Naive thymus-derived CD8-positive, alpha-beta T cell (primary cell): Measurements from ENCODE around the gene CKMT2. TPM values are rescaled to one million over a fixed set of nuclear protein-coding genes. Genes with fewer than 3 reads are reported as not detected.

Experiments
- ATAC-seq, 2 donors: fragments of 150-1000 bp; cut with Tn5 transposase in 1 of 2; sonication (Bioruptor Pico), chemical (Tn5 transposase) in 1 of 2; 1 replicate in 1 of 2; 2 replicates in 1 of 2; pipeline ENCODE4 v1.10.0; 2021; ENCODE audit warnings: mild to moderate bottlenecking in 2 of 2, moderate library complexity in 2 of 2
- POLR2A ChIA-PET: fragments of 350-600 bp; sonication (Branson Sonifier 250); formaldehyde crosslinking; loops from one replicate; lab custom pipeline; 2021; ENCODE audit warnings: antibody characterized with exemption; lab: Charles Lee
- DNase-seq, 10 donors: peaks; one replicate each; pipeline versions ENCODE4 v3.0.0 to v3.0.0-alpha.2; 2020 to 2022
- H3K27ac Mint-ChIP-seq, 10 donors: one replicate each; pipeline ENCODE4 v1.8.0; 2020 to 2022; ENCODE audit warnings: mild to moderate bottlenecking in 10 of 10, mixed read lengths in 10 of 10, moderate library complexity in 4 of 10, inconsistent platforms in 1 of 10
- H3K27me3 Mint-ChIP-seq, 5 donors: one replicate each; pipeline ENCODE4 v1.8.0; 2021 to 2022; ENCODE audit warnings: mixed read lengths in 5 of 5
- H3K36me3 Mint-ChIP-seq, 3 donors: one replicate each; pipeline ENCODE4 v1.8.0; 2020 to 2022; ENCODE audit warnings: mixed read lengths in 3 of 3, mild to moderate bottlenecking in 2 of 3, inconsistent platforms in 1 of 3
- H3K4me1 Mint-ChIP-seq, 4 donors: one replicate each; pipeline ENCODE4 v1.8.0; 2021 to 2022; ENCODE audit warnings: mixed read lengths in 4 of 4
- H3K4me3 Mint-ChIP-seq, 10 donors: one replicate each; pipeline ENCODE4 v1.8.0; 2020 to 2022; ENCODE audit warnings: mild to moderate bottlenecking in 10 of 10, mixed read lengths in 10 of 10, moderate library complexity in 6 of 10, inconsistent platforms in 1 of 10
- H3K9me3 Mint-ChIP-seq, 9 donors: one replicate each; pipeline ENCODE4 v1.8.0; 2020 to 2022; ENCODE audit warnings: mixed read lengths in 9 of 9, mild to moderate bottlenecking in 3 of 9, inconsistent platforms in 1 of 9, moderate library complexity in 1 of 9
- polyA plus RNA-seq, 3 donors: library from polyadenylated mRNA; unstranded; fragments of 300-500 nt; fragmentation: Illumina TruSeq; gene quantifications; one replicate each; pipeline ENCODE4 v1.2.3, GENCODE V29; 2021
- total RNA-seq, 8 experiments: library from RNA in 2 of 8; stranded (reverse) in 2 of 8; gene quantifications; one replicate each; pipeline ENCODE4 v1.2.3 and lab custom pipeline; 2021 to 2026

The CKMT2 gene
- total and polyA plus RNA-seq, 5 experiments from 2014 or later: 0.78 TPM; not detected in 4

GRCh38 chr5:81203729-81204128 is 29.4 kb upstream of the CKMT2 start:
- Mint-ChIP-seq H3K36me3 (peaks cover 0 to 78% (median 23%) of the 10 kb centered on the region in 3 donors), H3K4me3 (no peak overlapping the region), H3K4me1 (peaks cover 0 to 2% (median 0%) of the 10 kb centered on the region in 4 donors), H3K27me3 (no peaks in the 10 kb centered on the region), H3K27ac (no peak overlapping the region), H3K9me3 (no peaks in the 10 kb centered on the region)
- no peak for DNase-seq
- POLR2A ChIA-PET: no interaction called here
- ATAC-seq: no peak

- H3K4me3 Mint-ChIP-seq: no peak overlapping the region
- no peak for DNase-seq
- no peak for ATAC-seq
- peak overlapping the region in 2 of 10 donors; percentile 25 to 52 for H3K27ac Mint-ChIP-seq
- no peaks in the 10 kb centered on the region for H3K27me3 Mint-ChIP-seq
- POLR2A ChIA-PET: no interaction called here
- no peaks in the 10 kb centered on the region for H3K9me3 Mint-ChIP-seq
- H3K36me3 Mint-ChIP-seq: peaks cover 0 to 83% (median 27%) of the 10 kb centered on the region in 3 donors
- peaks cover 0 to 2% (median 0%) of the 10 kb centered on the region in 4 donors for H3K4me1 Mint-ChIP-seq
Measured at GRCh38 chr5:81204205-81204604, 28.9 kb upstream of the CKMT2 start.

DNA sequence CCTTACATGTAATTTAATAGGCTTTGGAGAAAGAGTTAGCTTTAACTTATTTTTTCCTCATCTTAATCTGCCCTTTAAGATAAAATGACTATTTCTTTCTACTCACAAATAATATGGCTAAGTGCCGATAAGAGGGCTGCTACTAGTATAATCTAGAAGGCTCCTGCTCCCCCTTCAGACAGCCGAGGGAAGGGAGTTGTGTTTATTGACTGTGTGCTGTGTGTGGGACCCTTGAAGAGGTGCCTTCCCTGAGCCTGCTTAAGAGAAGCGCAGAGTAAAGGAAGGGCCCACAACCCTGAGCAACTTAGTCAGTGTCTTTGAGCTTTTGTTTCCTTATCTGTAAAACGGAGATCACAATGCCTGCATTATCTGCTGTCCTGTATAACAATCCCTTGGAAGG is 28.1 kb upstream of the CKMT2 start:
- Mint-ChIP-seq H3K4me3 (no peak overlapping the region), H3K27ac (no peak overlapping the region), H3K27me3 (no peaks in the 10 kb centered on the region), H3K36me3 (peaks cover 0 to 91% (median 35%) of the 10 kb centered on the region in 3 donors), H3K9me3 (no peaks in the 10 kb centered on the region), H3K4me1 (peaks cover 0 to 2% (median 0%) of the 10 kb centered on the region in 4 donors)
- POLR2A ChIA-PET: no interaction called here
- no peak for DNase-seq
- no peak for ATAC-seq

GRCh38 chr5:81207009-81207408 is 26.1 kb upstream of the CKMT2 start:
- DNase-seq (no peak), ATAC-seq (no peak)
- no peak overlapping the region for H3K4me3 Mint-ChIP-seq
- H3K9me3 Mint-ChIP-seq: no peaks in the 10 kb centered on the region
- POLR2A ChIA-PET: no interaction called here
- H3K27me3 Mint-ChIP-seq: no peaks in the 10 kb centered on the region
- H3K27ac Mint-ChIP-seq: peak overlapping the region in 2 of 10 donors; percentile 14 to 50
- H3K4me1 Mint-ChIP-seq: no peaks in the 10 kb centered on the region
- H3K36me3 Mint-ChIP-seq: peaks cover 0 to 90% (median 38%) of the 10 kb centered on the region in 3 donors

GRCh38 chr5:81208904-81209303 is 24.2 kb upstream of the CKMT2 start:
- POLR2A ChIA-PET: no interaction called here
- H3K36me3 Mint-ChIP-seq: peaks cover 0 to 91% (median 34%) of the 10 kb centered on the region in 3 donors
- H3K4me3 Mint-ChIP-seq: no peak overlapping the region
- no peaks in the 10 kb centered on the region for H3K9me3 Mint-ChIP-seq
- peak overlapping the region in 1 of 10 donors; percentile 65 for H3K27ac Mint-ChIP-seq
- DNase-seq (no peak), ATAC-seq (no peak)
- H3K27me3 Mint-ChIP-seq: no peaks in the 10 kb centered on the region
- H3K4me1 Mint-ChIP-seq: no peaks in the 10 kb centered on the region

DNA sequence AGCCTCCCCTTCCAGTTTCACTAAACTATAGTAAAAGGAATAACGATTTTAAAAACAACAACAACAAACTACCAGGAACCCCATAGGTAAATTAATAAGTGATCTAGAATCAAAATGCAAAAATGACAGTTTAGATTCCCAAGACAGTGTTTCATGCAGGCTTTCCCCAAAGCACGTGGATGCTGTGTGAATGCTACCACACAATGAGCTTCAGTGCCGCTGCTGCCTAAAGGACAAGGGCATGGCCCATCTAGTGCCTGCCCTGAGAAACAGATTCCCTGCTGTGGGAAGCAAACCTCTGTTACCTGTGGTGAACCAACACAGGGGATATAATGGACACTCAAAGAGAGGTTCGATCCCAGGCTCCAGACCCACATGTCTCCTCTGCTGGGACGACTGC is 23.7 kb upstream of the CKMT2 start:
- H3K27ac Mint-ChIP-seq: no peak overlapping the region
- H3K27me3 Mint-ChIP-seq: no peaks in the 10 kb centered on the region
- no peaks in the 10 kb centered on the region for H3K9me3 Mint-ChIP-seq
- H3K4me3 Mint-ChIP-seq: no peak overlapping the region
- DNase-seq (no peak), ATAC-seq (no peak)
- POLR2A ChIA-PET: no interaction called here
- H3K36me3 Mint-ChIP-seq: peaks cover 0 to 91% (median 31%) of the 10 kb centered on the region in 3 donors
- H3K4me1 Mint-ChIP-seq: no peaks in the 10 kb centered on the region

GRCh38 chr5:81209869-81210493 is 23.1 kb upstream of the CKMT2 start:
- POLR2A ChIA-PET: no interaction called here
- Mint-ChIP-seq H3K36me3 (peaks cover 0 to 91% (median 31%) of the 10 kb centered on the region in 3 donors), H3K27ac (peak overlapping the region in 1 of 10 donors; percentile 43), H3K27me3 (no peaks in the 10 kb centered on the region), H3K9me3 (no peaks in the 10 kb centered on the region), H3K4me1 (no peaks in the 10 kb centered on the region), H3K4me3 (no peak overlapping the region)
- ATAC-seq (no peak), DNase-seq (no peak)

DNA sequence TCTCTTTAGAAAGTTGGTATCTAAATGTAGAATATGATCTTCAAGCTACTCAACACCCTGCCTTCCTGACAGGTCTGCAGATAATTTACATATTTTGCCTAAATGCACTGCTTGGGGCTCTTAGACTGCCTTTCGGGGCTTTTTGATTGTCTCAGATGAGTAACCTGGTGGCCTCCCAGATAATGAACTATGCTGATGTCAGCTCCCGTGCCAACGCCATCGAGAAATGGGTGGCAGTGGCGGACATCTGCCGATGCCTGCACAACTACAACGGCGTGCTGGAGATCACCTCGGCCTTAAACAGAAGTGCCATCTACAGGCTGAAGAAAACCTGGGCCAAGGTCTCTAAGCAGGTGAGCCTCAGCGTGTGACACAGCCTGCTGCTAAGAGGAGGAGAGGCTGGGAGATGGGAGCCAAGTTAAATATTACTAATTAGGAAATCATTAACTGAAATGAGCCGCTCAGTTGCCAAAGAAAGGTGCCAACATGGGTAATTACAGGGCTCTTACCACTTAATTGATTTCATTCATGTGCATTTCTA is 20.8 kb upstream of the CKMT2 start:
- Mint-ChIP-seq H3K4me3 (peak overlapping the region in 1 of 10 donors; percentile 14), H3K4me1 (no peaks in the 10 kb centered on the region), H3K27ac (peak overlapping the region in 1 of 10 donors; percentile 37), H3K27me3 (no peaks in the 10 kb centered on the region), H3K36me3 (peaks cover 0 to 92% (median 39%) of the 10 kb centered on the region in 3 donors), H3K9me3 (no peaks in the 10 kb centered on the region)
- no peak for ATAC-seq
- POLR2A ChIA-PET: no interaction called here
- no peak for DNase-seq

GRCh38 chr5:81213070-81213469 is 20.1 kb upstream of the CKMT2 start:
- H3K4me3 Mint-ChIP-seq: no peak overlapping the region
- no peaks in the 10 kb centered on the region for H3K4me1 Mint-ChIP-seq
- POLR2A ChIA-PET: no interaction called here
- ATAC-seq: no peak
- no peak overlapping the region for H3K27ac Mint-ChIP-seq
- DNase-seq: no peak
- H3K27me3 Mint-ChIP-seq: no peaks in the 10 kb centered on the region
- no peaks in the 10 kb centered on the region for H3K9me3 Mint-ChIP-seq
- H3K36me3 Mint-ChIP-seq: peaks cover 0 to 91% (median 36%) of the 10 kb centered on the region in 3 donors

DNA sequence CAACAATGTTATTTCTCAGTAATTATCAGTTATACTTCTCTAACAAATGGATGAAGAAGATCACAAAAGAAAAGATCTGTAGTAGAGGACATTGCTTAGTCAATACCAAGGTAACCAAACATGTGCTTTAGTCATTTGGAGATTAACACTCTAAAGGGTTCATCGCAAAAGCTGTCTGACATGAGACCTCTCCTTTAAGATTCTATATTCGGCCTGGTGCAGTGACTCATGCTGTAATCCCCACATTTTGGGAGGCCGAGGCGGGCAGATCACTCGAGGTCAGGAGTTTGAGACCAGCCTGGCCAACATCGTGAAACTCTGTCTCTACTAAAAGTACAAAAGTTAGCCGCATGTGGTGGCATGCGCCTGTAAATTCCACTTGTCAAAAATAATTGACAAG is 18.3 kb upstream of the CKMT2 start:
- POLR2A ChIA-PET: no interaction called here
- Mint-ChIP-seq H3K36me3 (peaks cover 0 to 90% (median 39%) of the 10 kb centered on the region in 3 donors), H3K27ac (peak overlapping the region in 1 of 10 donors; percentile 67)

DNA sequence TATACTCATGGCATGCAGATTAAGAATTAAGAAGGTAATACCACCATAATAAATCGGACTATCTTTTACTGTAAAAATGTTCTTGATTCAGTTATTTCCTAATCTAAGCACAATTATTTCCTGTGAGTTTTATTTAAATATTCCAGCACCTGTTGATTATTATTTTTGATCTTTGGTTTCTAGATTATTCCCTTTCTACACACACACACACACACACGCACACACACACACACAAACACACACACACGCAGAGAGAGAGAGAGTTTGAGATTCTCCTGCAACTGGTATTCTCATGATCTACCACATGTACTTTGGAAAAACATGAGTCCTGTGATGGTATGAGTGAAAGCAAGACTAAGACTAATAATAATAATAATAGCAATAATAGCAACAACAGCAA is 17.0 kb upstream of the CKMT2 start:
- Mint-ChIP-seq H3K27me3 (no peaks in the 10 kb centered on the region), H3K27ac (no peak overlapping the region), H3K9me3 (no peaks in the 10 kb centered on the region), H3K4me3 (no peak overlapping the region), H3K36me3 (peaks cover 0 to 92% (median 39%) of the 10 kb centered on the region in 3 donors), H3K4me1 (no peaks in the 10 kb centered on the region)
- ATAC-seq (no peak), DNase-seq (no peak)
- POLR2A ChIA-PET: no interaction called here

More for the DNA sequence above, 18.3 kb upstream of the CKMT2 start:
- Mint-ChIP-seq H3K4me3 (no peak overlapping the region), H3K9me3 (no peaks in the 10 kb centered on the region), H3K27me3 (no peaks in the 10 kb centered on the region), H3K4me1 (no peaks in the 10 kb centered on the region)
- ATAC-seq: no peak
- DNase-seq: no peak

DNA sequence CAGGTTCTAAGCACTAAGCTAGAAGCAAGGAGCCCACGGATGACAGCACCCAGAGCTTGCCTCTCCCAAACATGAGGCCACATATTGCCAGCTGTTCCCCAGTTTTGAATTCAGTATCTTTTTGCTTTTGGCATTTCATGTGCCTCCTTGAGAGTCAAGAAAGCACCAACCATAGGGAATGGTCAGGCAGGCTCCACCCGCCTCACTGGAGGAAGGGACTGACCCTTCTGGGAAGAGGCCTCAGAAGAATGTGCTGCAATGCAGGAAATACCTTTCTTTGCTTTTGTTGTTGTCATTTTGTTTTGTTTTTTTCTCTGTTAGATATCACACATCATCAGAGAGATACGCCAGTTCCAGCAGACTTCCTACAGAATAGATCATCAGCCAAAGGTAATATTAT is 13.7 kb upstream of the CKMT2 start:
- H3K27me3 Mint-ChIP-seq: no peaks in the 10 kb centered on the region
- no peak for DNase-seq
- no peak for ATAC-seq
- no peaks in the 10 kb centered on the region for H3K9me3 Mint-ChIP-seq
- H3K4me3 Mint-ChIP-seq: no peak overlapping the region
- no peaks in the 10 kb centered on the region for H3K4me1 Mint-ChIP-seq
- POLR2A ChIA-PET: no interaction called here
- H3K27ac Mint-ChIP-seq: peak overlapping the region in 1 of 10 donors; percentile 33
- H3K36me3 Mint-ChIP-seq: peaks cover 0 to 78% (median 39%) of the 10 kb centered on the region in 3 donors

DNA sequence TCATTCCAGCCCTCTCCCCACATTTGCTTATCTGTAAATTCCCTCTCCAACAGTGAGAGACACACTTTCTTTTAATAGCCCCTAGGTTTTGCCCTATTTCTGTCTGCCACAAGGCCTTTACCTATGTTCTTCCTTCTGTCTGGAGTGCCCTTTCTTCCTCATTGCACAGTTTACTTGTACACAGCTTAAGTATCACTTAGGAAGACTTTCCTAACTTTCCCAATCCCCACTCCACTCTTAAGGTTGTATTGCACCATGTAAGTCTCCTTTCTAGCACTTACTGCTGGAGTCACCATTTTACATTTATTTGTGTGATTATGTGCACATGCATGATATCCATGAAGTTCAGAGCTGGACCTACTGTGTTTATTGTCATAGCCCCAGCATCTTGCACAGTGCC is 10.8 kb upstream of the CKMT2 start:
- Mint-ChIP-seq H3K4me3 (no peak overlapping the region), H3K36me3 (peaks cover 6 to 78% (median 30%) of the 10 kb centered on the region in 3 donors), H3K4me1 (no peaks in the 10 kb centered on the region), H3K27ac (peak overlapping the region in 1 of 10 donors; percentile 17), H3K27me3 (no peaks in the 10 kb centered on the region), H3K9me3 (no peaks in the 10 kb centered on the region)
- no peak for DNase-seq
- POLR2A ChIA-PET: no interaction called here
- ATAC-seq: no peak
